ENCODE data around the gene PIGH. TPM values are rescaled to one million over a fixed set of nuclear protein-coding genes. Genes with fewer than 3 reads are reported as not detected.

Gene PIGH
- total RNA-seq, 1 donor from 2014 or later = 26.4 TPM

DNA sequence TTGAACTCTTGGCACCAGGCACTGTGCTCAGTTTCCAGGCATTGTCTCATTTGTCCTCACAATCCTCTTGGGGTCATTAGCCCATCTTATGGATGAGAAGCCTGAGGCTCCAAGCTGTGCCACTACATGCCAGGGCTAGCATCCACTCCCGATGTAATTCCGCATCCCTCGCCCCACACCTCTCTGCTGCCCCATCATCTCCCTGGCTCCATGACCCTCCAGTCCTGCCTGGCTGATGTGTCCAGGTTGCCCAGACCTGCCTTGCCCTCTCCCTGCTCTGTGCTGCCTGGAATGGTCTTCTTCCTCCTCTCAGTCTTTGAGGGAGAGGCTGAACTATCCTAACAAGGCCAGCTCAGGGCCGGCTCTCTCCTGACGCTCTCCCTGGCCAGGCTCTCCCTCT lies 27.5 kb downstream of the PIGH start:
- DNase-seq (no peak), ATAC-seq (ENCODE audit: low read depth) (no peak)
- no peaks in the 10 kb centered on the region for H3K9me3 Mint-ChIP-seq
- intact Hi-C loops (cut with micrococcal nuclease) = loop anchor here (10.0 kb wide), 2 partner anchors 408 to 1218 kb away; no protein-coding TSS in a partner anchor
- H3K27ac Mint-ChIP-seq = no peak overlapping the region
- H3K4me1 Mint-ChIP-seq = peaks cover 3% of the 10 kb centered on the region
- POLR2A ChIA-PET = interaction anchor here (1.6 kb wide), 1 partner anchor 28 kb away, joined by 6 read pairs; the partner anchor contains the start of gene PIGH
- H3K4me3 Mint-ChIP-seq = no peak overlapping the region
- H3K36me3 Mint-ChIP-seq (ENCODE audit: low read depth) = no peaks in the 10 kb centered on the region
- peaks cover 8% of the 10 kb centered on the region for H3K27me3 Mint-ChIP-seq
- TF ChIP-seq, protein P1, sequence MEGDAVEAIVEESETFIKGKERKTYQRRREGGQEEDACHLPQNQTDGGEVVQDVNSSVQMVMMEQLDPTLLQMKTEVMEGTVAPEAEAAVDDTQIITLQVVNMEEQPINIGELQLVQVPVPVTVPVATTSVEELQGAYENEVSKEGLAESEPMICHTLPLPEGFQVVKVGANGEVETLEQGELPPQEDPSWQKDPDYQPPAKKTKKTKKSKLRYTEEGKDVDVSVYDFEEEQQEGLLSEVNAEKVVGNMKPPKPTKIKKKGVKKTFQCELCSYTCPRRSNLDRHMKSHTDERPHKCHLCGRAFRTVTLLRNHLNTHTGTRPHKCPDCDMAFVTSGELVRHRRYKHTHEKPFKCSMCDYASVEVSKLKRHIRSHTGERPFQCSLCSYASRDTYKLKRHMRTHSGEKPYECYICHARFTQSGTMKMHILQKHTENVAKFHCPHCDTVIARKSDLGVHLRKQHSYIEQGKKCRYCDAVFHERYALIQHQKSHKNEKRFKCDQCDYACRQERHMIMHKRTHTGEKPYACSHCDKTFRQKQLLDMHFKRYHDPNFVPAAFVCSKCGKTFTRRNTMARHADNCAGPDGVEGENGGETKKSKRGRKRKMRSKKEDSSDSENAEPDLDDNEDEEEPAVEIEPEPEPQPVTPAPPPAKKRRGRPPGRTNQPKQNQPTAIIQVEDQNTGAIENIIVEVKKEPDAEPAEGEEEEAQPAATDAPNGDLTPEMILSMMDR (IDR thresholded peaks at IDR 0.05) = no peak
- CTCF ChIA-PET = interaction anchor here (1.2 to 9.1 kb wide), 10 partner anchors 12 to 144 kb away, joined by 3 to 339 read pairs (median 14); partner anchors contain the start of gene TMEM229B

DNA sequence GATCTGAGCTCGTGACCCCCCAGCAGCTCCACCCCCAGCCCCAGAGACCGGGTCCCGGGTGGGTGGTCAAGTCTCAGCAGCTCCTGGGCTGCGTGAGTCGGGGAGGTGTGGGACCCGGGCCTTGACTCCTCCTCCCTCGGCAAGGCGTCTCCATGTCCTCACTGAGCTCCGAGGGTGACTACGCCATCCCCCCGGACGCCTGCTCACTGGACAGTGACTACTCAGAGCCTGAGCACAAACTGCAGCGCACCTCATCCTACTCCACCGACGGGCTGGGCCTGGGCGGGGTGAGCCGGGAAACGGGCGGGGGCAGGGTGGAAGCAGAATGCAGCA lies 28.1 kb downstream of the PIGH start:
- no peak for DNase-seq
- Mint-ChIP-seq H3K9me3 (no peaks in the 10 kb centered on the region), H3K27me3 (peaks cover 8% of the 10 kb centered on the region), H3K27ac (no peak overlapping the region), H3K4me3 (no peak overlapping the region), H3K36me3 (ENCODE audit: low read depth) (no peaks in the 10 kb centered on the region), H3K4me1 (peaks cover 3% of the 10 kb centered on the region)
- no peak for ATAC-seq (ENCODE audit: low read depth)
- TF ChIP-seq, protein P1 (IDR thresholded peaks at IDR 0.05) = no peak
- ChIA-PET CTCF (interaction anchor here (0.7 to 9.1 kb wide), 43 partner anchors 9 to 330 kb away, joined by 3 to 339 read pairs (median 4); partner anchors contain the start of genes PLEKHH1 and TMEM229B), POLR2A (interaction anchor here (0.7 to 1.9 kb wide), 5 partner anchors 28 to 212 kb away, joined by 3 to 9 read pairs (median 4); partner anchors contain the start of genes ATP6V1D and PIGH)
- intact Hi-C loops (cut with micrococcal nuclease) = loop anchor here (1.0 to 10.0 kb wide), 4 partner anchors 46 to 1217 kb away; no protein-coding TSS in a partner anchor

DNA sequence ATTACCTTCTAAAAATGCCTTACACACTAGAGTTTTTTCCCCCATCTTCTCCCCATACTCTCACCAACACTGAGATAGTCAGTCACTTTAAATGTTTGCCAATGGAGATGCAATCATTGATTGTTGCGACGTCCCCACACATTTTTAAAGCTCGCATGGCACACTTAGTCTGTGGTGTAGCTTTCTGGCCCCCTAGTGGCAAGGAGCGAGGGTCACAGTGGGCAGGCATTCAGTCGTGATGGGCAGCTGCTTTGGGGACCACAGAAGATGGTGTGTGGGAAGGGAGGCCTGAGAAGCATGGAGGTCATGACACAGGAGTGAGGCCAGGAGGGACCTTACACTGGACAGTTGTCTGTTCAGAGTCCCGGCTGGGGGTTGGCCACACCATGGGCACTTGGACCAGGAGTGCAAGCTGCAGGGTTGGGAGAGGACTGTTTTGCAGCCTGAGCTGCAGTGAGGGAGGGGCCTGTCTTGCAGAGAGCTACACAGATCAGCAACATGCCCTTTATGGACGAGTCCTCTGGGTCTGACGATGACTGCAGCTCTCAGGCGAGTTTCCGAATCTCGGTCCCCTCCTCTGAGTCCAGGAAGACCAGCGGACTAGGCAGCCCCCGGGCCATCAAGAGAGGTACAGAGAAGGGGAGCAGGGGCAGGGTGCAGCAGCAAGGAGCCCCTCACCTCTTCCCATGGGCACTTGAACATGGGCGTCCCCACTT lies 28.6 kb downstream of the PIGH start:
- Mint-ChIP-seq H3K36me3 (ENCODE audit: low read depth) (no peaks in the 10 kb centered on the region), H3K4me1 (peaks cover 3% of the 10 kb centered on the region), H3K27me3 (peaks cover 8% of the 10 kb centered on the region), H3K4me3 (no peak overlapping the region), H3K9me3 (no peaks in the 10 kb centered on the region), H3K27ac (no peak overlapping the region)
- peak; percentile 55 for DNase-seq
- ChIA-PET POLR2A (interaction anchor here (0.6 to 1.9 kb wide), 7 partner anchors 29 to 212 kb away, joined by 3 to 9 read pairs (median 4); partner anchors contain the start of genes ATP6V1D, PIGH and TMEM229B), CTCF (interaction anchor here (0.7 to 9.1 kb wide), 47 partner anchors 9 to 329 kb away, joined by 3 to 339 read pairs (median 4); partner anchors contain the start of genes PIGH, PLEKHH1 and TMEM229B)
- TF ChIP-seq, protein P1 (IDR thresholded peaks at IDR 0.05) = no peak
- ATAC-seq (ENCODE audit: low read depth) = peak; percentile 86
- intact Hi-C loops (cut with micrococcal nuclease) = loop anchor here (1.0 to 10.0 kb wide), 4 partner anchors 45 to 1217 kb away; no protein-coding TSS in a partner anchor

DNA sequence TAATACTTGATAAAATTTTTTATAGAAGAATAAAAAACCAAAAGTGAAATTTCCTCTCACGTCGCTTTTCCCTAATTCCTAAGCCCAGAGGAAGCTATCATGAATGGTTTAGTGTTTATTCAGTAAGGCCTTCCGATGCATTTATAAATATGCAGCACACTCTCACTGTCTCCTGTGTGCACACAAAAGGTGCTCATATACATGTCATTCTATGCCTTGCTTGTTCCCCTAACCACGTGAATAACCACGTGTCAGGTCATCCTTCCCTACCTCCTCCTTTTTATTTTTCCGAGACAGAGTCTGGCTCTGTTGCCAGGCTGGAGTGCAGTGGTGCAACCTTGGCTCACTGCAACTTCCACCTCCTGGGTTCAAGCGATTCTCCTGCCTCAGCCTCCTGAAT lies 29.6 kb downstream of the PIGH start:
- Mint-ChIP-seq H3K36me3 (ENCODE audit: low read depth) (no peaks in the 10 kb centered on the region), H3K9me3 (no peaks in the 10 kb centered on the region), H3K27me3 (peaks cover 8% of the 10 kb centered on the region), H3K4me1 (peaks cover 3% of the 10 kb centered on the region), H3K27ac (no peak overlapping the region), H3K4me3 (no peak overlapping the region)
- no peak for ATAC-seq (ENCODE audit: low read depth)
- intact Hi-C loops (cut with micrococcal nuclease) = loop anchor here (10.0 kb wide), 2 partner anchors 406 to 1216 kb away; no protein-coding TSS in a partner anchor
- CTCF ChIA-PET = interaction anchor here (1.2 to 9.1 kb wide), 20 partner anchors 10 to 154 kb away, joined by 3 to 339 read pairs (median 9); partner anchors contain the start of genes PIGH, PLEKHH1 and TMEM229B
- no peak for DNase-seq
- TF ChIP-seq, protein P1 (IDR thresholded peaks at IDR 0.05) = no peak
- POLR2A ChIA-PET = interaction anchor here (1.9 kb wide), 1 partner anchor 58 kb away, joined by 4 read pairs; no protein-coding TSS in a partner anchor

Measured in activated B cell treated with CpG ODN at 0.5 μM for 24 hours (primary cell).